ENCODE results near the gene DICER1. TPM values are rescaled to one million over a fixed set of nuclear protein-coding genes. Genes with fewer than 3 reads are reported as not detected.

The DICER1 gene
- polyA plus RNA-seq, 3 donors, result 53.5 to 58.4 (median 57.1) TPM

DNA sequence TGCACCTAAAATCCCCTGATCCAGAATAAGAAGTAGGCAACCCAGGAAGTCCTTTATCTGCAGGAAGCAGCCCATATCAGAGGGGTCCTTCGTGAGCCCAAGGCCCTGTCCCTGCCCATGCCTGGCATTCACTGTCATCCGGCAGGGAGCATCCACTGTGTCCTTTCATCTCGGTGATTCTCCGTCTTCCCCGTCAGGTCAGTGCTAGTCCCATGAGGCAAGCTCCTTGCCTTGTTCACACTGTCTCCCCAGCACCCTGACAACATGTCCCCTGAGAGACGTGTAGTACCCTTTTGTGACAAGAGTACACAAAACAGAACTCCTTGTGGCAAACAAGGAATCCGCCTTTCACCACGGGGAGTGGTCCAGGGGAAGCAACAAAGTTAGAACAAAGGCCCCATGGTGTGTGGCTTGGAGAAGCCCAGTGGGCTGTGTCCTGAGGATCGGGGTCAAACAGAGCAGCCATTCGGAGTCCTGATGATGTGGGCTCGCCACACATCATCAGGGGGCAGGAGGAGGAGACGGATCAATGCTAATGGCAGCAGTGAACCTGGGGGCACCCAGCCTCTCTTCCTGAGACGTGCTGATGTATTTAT, 112.1 kb downstream of the DICER1 start:
- DNase-seq (ENCODE audit: low read depth in 3 of 3, low spot score in 2 of 3), result no peak

- no peak for DNase-seq (ENCODE audit: low read depth in 3 of 3, low spot score in 2 of 3)
Observed at GRCh38 chr14:95044463-95045105, 112.7 kb downstream of the DICER1 start.

GRCh38 chr14:95043732-95044462, 113.4 kb downstream of the DICER1 start:
- no peak for DNase-seq (ENCODE audit: low read depth in 3 of 3, low spot score in 2 of 3)

DNA sequence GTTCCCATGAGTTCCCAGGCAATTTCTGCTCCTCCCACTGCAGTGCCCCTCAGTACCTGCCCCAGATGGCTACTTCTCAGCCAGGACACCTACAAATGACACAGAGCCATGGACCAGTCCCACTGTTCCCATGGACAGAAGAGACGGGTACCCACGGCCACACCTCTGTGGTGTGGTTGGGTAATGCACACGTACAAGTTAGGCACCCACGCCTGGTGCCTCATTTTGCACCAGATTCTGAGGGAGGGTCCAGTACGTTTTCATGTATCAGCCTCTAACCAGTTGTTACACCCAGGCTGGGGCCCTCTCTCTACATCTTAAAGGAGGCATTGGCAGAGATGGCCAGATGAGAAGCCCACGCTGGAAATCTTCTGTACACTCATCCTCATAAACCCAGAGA, 114.0 kb downstream of the DICER1 start:
- DNase-seq (ENCODE audit: low read depth in 3 of 3, low spot score in 2 of 3), result no peak

DNA sequence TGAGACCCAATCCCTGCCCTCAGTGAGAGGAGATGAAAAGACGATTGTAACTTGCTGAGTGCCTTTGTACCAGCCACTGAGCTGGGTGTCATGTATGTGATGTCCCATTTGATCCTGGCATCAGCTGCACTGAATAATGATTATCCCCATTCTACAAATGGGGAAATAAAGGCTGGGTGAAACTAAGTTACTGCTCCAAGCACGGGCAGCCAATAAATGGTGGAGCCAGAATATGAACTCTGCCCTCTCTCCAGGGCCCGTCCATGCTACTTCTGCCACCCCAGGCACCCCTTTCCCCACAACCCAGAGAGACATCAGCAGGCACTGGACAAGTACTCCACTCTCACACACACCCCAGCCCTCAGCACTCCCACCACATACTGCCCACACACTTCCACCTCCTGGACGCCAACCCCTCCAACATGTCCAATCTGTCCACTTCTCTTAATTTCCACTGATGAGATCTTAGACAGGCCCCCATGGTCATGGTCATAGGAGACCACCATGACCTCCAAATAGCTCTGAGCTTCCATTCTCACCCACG, 115.8 kb downstream of the DICER1 start:
- no peak for DNase-seq (ENCODE audit: low read depth in 3 of 3, low spot score in 2 of 3)

- DNase-seq (ENCODE audit: low read depth in 3 of 3, low spot score in 2 of 3), result no peak
Observed at GRCh38 chr14:95040708-95041476, 116.4 kb downstream of the DICER1 start.

DNA sequence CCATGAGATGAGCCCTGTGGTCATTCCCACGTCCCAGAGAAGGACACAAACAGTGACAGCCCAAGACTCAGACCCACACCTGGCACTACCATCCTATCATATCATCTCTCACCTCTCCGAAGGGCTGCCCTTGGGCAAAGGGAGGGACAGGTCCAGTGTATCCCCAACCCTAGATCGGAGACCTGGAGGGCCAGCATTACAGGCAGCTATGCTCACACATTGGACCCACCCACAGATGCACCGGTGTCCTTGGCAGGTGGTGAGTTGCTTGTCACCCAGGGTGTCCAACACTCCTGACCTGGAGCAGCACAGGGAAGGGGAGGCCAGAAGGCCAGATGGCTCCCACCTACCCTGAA, 117.4 kb downstream of the DICER1 start:
- DNase-seq (ENCODE audit: low read depth in 3 of 3, low spot score in 2 of 3), result no peak

DNA sequence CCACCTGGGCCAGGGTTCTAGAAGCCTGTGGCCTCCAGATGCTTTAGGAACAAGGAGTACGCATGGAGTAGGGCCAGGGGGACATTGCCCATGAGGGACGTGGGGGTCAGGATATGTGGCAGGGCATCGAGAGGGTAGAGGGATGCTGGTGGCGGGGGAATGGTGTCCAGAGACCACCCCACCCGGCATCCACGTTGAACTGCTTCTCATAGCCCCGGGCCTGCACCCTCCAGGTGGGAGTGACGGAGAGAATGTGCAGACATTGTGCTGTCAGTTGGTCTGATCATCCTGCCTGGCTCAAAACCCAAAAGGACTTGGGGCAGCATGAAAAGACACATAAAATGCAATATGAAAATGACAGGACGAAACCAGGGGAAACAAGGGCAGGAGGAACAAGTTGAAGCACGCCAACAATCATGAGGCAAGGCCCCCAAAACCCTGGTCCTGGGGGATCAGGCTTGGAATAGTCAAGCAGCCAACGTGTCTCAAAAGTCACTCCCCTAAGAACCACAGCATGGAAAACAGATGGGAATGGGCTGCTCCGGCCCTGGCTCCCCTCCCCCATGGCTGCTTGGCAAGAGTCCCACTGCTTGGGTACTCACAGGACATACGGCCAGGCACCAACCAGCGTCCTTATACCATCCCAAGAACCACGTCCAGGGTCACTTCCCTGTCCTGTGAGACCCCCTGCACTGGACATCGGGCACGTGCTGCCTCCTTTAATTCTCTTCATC, 117.9 kb downstream of the DICER1 start:
- no peak for DNase-seq (ENCODE audit: low read depth in 3 of 3, low spot score in 2 of 3)

DNA sequence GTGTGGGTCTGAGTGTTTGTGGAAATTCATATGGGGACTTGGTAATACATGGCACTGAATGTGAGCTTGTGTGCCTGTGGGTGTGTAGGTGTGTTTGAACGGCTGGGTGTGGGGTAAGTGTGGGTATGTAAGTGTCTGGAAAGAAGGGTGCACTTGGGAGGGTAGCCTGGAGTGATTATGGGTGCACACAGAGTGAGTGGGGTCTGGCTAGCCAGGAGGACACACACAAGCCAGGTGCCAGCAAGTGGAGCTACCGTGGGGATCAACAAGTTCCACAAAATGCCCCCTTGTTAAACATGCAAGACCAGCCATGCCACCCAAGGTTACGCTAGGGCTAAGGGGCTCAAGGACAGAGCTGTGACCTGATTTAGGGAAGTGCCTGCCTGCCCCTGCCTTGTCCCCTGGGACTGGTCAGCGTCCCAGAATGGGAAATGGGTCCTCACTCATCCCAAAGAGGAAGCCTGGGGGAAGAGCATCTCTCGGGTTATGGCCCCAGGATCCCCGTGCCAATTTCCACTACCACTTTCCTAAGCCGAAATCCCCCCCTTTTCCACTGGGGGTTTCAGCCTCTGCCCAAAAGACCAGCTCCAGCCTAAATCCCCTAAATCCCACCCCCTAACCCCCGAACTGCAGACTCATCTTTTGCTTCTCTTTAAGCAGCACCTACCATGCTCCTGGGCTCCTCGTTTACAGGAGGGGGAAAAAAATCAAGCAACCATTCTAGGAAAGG, 118.6 kb downstream of the DICER1 start:
- DNase-seq (ENCODE audit: low read depth in 3 of 3, low spot score in 2 of 3), result no peak

- no peak for DNase-seq (ENCODE audit: low read depth in 3 of 3, low spot score in 2 of 3)
Observed at GRCh38 chr14:95037273-95037672, 120.1 kb downstream of the DICER1 start.

Other genes starting within 250 kb of the DICER1 start
- 10 to 100 TPM; 20.9 to 24.0 (median 22.8) TPM for gene CLMN, start 162.4 kb upstream of the DICER1 start, polyA plus RNA-seq (ENCODE audit: insufficient read length in 3 of 3)

Measured in right renal cortex interstitium (tissue), 3 donors.